Thyroid gland (tissue), 4 donors: Measurements from ENCODE around the gene SCN1A. TPM values are rescaled to one million over a fixed set of nuclear protein-coding genes. Genes with fewer than 3 reads are reported as not detected.

Experiments used
- DNase-seq, 2 donors: peaks; one replicate each; pipeline ENCODE4 v3.0.0-alpha.2; 2019
- H3K27ac ChIP-seq, 3 donors: fragments of 200-600 bp; sonication (generic); 1 replicate in 2 of 3; 2 replicates in 1 of 3; pipeline ENCODE4 v1.5.1; 2016 to 2019; ENCODE audit warnings: mild to moderate bottlenecking in 1 of 3, moderate library complexity in 1 of 3
- H3K27me3 ChIP-seq: fragments of 200-600 bp; sonication (generic); one replicate; pipeline ENCODE4 v1.5.1; 2019
- H3K36me3 ChIP-seq, 2 donors: fragments of 200-600 bp; sonication (generic); one replicate each; pipeline ENCODE4 v1.5.1; 2016 to 2019
- H3K4me1 ChIP-seq, 2 donors: fragments of 200-600 bp; sonication (generic); one replicate each; pipeline ENCODE4 v1.5.1; 2017 to 2019
- H3K4me3 ChIP-seq, 3 donors: fragments of 200-600 bp; sonication (generic); replicated peaks in 1 of 3; 1 replicate in 2 of 3; 2 replicates in 1 of 3; pipeline ENCODE4 v1.5.1; 2016; ENCODE audit warnings: mild to moderate bottlenecking in 1 of 3
- H3K9me3 ChIP-seq: fragments of 200-600 bp; sonication (generic); one replicate; pipeline ENCODE4 v1.5.1; 2017
- CTCF ChIP-seq, 6 experiments: fragments of 200-600 bp in 3 of 6; fragments of 450-650 bp in 3 of 6; sonication (generic) in 3 of 6; IDR thresholded peaks; one replicate each; pipeline ENCODE4 v1.5.1; 2016 to 2019; ENCODE audit warnings: antibody characterized with exemption in 6 of 6, mild to moderate bottlenecking in 2 of 6, inconsistent platforms in 1 of 6, moderate library complexity in 1 of 6
- POLR2A ChIP-seq, 2 donors: fragments of 450-650 bp; IDR thresholded peaks; one replicate each; pipeline ENCODE4 v1.6.1; 2017; ENCODE audit warnings: antibody characterized with exemption in 2 of 2, mild to moderate bottlenecking in 2 of 2, moderate library complexity in 1 of 2
- WGBS, 2 donors: methylation state at CpG; one replicate each; pipeline ENCODE4 v1.1.5; 2017; 5-methylcytosine and 5-hydroxymethylcytosine counted together
- intact Hi-C: fragments of 100-400 bp; cut with DNase I; formaldehyde crosslinking; loops from one replicate; pipeline ENCODE4 v1.15.1; 2023
- total RNA-seq, 4 donors: library from RNA; depleted of rRNA; stranded (reverse); fragments of >200 nt; gene quantifications; one replicate each; pipeline ENCODE4 v1.2.3, GENCODE V29; 2016

SCN1A gene
- total RNA-seq, 4 donors from 2014 or later: not detected

- Histone ChIP-seq H3K36me3 (no peaks in the 10 kb centered on the region), H3K9me3 (no peaks in the 10 kb centered on the region), H3K27ac (no peak overlapping the region), H3K4me1 (no peaks in the 10 kb centered on the region), H3K27me3 (no peaks in the 10 kb centered on the region), H3K4me3 (no peak overlapping the region)
- TF ChIP-seq POLR2A (IDR thresholded peaks at IDR 0.05): no peak
- no peak for TF ChIP-seq CTCF (IDR thresholded peaks at IDR 0.05)
- WGBS, 2 donors: 1 to 29% methylated on average over 1 of the region's 1 CpG
- DNase-seq: no peak
- intact Hi-C loops: no loop called here
Measured at GRCh38 chr2:166032361-166032760, 95.5 kb downstream of the SCN1A start.

- TF ChIP-seq POLR2A (IDR thresholded peaks at IDR 0.05): no peak
- no peak for TF ChIP-seq CTCF (IDR thresholded peaks at IDR 0.05)
- 80 to 87% methylated on average over 2 of the region's 2 CpGs for WGBS, 2 donors
- Histone ChIP-seq H3K27ac (no peak overlapping the region), H3K27me3 (no peaks in the 10 kb centered on the region), H3K9me3 (no peaks in the 10 kb centered on the region), H3K4me1 (no peaks in the 10 kb centered on the region), H3K36me3 (no peaks in the 10 kb centered on the region), H3K4me3 (no peak overlapping the region)
- intact Hi-C loops: no loop called here
- DNase-seq: no peak
Measured at GRCh38 chr2:166031054-166031453, 96.8 kb downstream of the SCN1A start.

GRCh38 chr2:166025313-166025712 is 102.5 kb downstream of the SCN1A start:
- intact Hi-C loops: no loop called here
- Histone ChIP-seq H3K9me3 (no peaks in the 10 kb centered on the region), H3K36me3 (no peaks in the 10 kb centered on the region)

GRCh38 chr2:166017208-166017607 is 110.6 kb downstream of the SCN1A start:
- 83 to 86% methylated on average over 5 of the region's 5 CpGs for WGBS, 2 donors
- H3K27ac ChIP-seq: no peak overlapping the region
- TF ChIP-seq CTCF (IDR thresholded peaks at IDR 0.05) (no peak), POLR2A (IDR thresholded peaks at IDR 0.05) (no peak)
- intact Hi-C loops: no loop called here
- no peak for DNase-seq
- no peaks in the 10 kb centered on the region for H3K36me3 ChIP-seq
- H3K4me1 ChIP-seq: no peaks in the 10 kb centered on the region
- H3K9me3 ChIP-seq: no peaks in the 10 kb centered on the region
- no peaks in the 10 kb centered on the region for H3K27me3 ChIP-seq
- H3K4me3 ChIP-seq: no peak overlapping the region

More at GRCh38 chr2:166025313-166025712, 102.5 kb downstream of the SCN1A start:
- Histone ChIP-seq H3K4me3 (no peak overlapping the region), H3K27me3 (no peaks in the 10 kb centered on the region), H3K27ac (no peak overlapping the region), H3K4me1 (no peaks in the 10 kb centered on the region)
- TF ChIP-seq POLR2A (IDR thresholded peaks at IDR 0.05) (no peak), CTCF (IDR thresholded peaks at IDR 0.05) (no peak)
- no peak for DNase-seq

- Histone ChIP-seq H3K27ac (no peak overlapping the region), H3K36me3 (no peaks in the 10 kb centered on the region), H3K9me3 (no peaks in the 10 kb centered on the region), H3K27me3 (no peaks in the 10 kb centered on the region), H3K4me1 (no peaks in the 10 kb centered on the region), H3K4me3 (no peak overlapping the region)
- TF ChIP-seq CTCF (IDR thresholded peaks at IDR 0.05) (no peak), POLR2A (IDR thresholded peaks at IDR 0.05) (no peak)
- no peak for DNase-seq
- WGBS, 2 donors: 41 to 50% methylated on average over 1 of the region's 1 CpG
- intact Hi-C loops: no loop called here
Measured at GRCh38 chr2:166013878-166014277, 113.9 kb downstream of the SCN1A start.
